HG03378 (cell line): ENCODE measurements around the gene AIP.

Experiments used
- ATAC-seq: cut with Tn5 transposase; IDR thresholded peaks from one replicate; pipeline ENCODE4 v1.9.1; 2021; ENCODE audit warnings: mild to moderate bottlenecking, moderate library complexity; ENCODE audit not compliant: unreplicated experiment

The AIP gene

DNA sequence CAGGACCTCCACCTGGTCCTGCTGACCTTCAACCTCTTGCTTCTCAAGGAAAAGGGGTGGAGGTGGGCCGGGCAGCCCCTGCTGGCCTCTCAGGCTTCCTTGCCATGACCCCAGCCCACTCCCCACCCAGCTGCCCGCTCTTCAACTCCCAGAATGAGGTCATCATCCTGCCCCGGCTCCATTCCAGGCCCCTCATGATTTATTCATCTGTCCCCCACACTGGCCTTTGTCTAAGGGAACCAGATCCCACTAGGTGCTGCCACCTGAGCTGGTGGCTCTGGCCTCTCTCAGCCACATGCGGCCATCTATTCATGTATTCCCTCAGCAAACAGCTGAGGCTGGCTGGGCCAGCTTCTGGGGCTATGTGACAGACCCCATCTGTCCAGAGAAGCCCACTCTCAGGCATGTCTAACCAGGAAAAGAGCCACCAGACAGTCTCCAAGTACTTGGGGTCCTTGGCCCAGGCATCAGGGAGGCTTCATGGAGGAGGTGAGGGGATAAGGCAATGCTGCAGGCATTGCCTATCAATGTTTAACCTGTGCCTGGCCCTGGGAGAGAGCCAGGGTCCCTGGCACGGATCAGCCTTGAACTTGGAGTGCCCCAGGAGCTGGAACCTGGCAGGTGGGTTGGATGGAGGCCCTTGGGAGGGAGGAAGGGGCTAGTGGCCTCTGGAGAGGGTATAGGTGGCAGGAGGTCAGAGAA, 42.6 kb downstream of the AIP start:
- ATAC-seq, result no peak

DNA sequence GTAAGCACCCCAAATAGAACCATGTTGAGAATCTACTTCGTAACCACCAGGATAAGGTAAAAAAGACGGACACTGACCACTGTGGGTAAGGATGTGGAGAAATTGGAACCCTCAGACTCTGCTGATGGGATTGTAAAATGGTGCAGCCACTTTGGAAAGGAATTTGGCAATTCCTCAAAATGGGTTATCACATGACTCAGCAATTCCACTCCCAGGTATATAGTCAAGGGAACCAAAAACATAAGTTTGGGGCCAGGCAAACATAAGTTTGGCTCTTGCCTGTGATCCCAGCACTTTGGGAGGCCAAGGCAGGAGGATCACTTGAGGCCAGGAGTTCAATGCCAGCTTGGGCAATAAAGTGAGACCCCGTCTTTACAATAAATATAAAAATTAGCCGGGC, 45.5 kb downstream of the AIP start:
- ATAC-seq, result no peak

DNA sequence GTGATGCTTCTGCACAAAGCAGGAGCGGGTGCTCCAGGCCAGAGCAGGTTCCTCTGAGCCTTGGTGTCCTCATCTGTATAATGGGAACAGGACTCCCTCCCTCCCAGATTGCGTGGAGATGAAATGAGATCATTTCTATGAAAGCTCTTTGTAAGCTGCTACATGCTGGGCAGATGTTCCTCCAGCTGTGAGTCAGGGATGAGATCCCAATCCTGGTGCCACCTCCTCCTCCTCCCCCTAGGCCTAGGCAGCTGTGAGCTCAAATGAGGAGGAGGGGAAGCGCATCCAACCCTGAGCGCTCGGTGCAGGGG, 47.4 kb downstream of the AIP start:
- no peak for ATAC-seq

DNA sequence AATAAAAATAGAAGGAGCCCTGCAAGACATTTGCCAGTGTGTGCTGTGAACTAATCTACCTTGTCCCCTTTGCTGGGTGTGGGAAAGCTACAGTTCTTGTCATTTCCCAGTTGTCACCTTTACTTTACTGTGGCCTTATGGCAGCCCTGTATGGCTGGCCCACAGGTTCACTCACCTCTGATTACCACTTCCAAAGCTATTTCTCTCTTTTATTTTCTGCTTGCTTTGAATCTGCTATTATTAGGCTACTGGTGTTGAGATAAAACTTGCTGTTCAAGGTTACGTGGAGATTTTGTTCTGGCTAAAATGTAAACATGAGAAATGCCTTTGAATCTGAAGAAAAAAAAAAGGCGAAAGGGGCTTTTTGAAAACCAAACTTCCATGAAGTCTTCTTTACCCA, 50.1 kb downstream of the AIP start:
- ATAC-seq, result no peak

DNA sequence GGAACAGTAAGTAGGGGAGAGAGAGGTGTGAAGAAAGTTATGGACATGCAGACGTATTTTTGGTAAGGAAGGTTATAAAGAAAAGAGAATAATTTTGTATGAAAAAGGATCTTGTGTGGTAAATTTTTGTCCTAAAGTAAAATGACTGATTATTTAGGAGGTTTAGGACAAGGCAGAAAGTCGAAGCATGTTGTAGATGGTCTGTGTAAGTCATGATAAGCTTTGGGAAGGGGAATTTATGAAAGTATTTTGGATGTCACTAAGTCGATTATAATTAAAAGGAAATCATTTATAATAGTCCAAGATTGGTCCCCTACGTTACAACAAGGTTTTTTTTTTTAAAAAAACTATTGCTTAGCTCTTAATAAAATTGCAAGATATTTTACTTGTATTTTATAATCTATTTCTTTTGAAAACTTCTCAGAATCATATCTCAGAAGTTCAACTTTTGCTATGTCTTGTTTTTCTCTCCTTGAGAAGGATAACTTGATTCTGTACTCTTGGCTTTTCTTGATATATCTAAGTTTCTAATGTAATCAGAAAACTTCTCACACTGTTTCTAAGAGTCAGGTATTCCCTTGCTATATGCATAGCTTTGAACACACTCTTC, 51.3 kb downstream of the AIP start:
- no peak for ATAC-seq

DNA sequence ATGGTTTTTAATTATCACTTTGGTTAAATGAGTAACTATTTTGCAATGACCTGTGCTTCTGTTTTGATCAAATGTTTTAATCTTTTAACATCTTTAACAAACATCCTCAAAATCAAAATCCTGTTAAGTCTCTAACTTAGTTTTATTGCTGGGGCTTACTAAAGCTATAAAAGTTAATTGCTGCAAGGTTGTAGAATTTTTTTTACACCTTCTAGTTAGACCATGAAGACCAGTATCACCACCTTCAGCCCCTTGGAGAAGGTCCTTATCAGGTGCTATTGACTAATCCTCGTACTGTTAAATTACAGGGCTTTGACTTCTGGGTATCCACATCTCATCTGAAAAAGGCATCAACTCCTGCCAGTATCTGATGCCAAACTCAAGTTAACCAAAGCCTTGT, 52.7 kb downstream of the AIP start:
- ATAC-seq, result no peak

DNA sequence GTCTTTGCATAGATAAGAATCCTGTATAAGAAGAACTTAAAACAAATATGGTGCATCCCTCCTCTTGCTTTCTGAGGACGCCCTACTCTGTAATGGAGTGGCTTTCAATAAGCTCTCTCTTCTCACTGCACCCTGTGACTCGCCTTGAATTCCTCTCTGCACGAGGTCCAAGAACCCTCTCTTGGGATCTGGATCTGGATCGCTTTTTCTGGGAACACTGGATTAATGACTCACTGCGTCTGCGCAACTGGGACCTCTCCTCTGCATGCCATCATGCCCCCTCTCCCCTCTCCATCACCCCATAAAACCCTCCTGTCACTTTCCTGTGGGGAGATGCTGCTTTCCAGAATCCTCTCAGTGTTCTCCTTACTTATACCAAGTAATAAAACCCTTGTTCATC, 55.5 kb downstream of the AIP start:
- no peak for ATAC-seq

DNA sequence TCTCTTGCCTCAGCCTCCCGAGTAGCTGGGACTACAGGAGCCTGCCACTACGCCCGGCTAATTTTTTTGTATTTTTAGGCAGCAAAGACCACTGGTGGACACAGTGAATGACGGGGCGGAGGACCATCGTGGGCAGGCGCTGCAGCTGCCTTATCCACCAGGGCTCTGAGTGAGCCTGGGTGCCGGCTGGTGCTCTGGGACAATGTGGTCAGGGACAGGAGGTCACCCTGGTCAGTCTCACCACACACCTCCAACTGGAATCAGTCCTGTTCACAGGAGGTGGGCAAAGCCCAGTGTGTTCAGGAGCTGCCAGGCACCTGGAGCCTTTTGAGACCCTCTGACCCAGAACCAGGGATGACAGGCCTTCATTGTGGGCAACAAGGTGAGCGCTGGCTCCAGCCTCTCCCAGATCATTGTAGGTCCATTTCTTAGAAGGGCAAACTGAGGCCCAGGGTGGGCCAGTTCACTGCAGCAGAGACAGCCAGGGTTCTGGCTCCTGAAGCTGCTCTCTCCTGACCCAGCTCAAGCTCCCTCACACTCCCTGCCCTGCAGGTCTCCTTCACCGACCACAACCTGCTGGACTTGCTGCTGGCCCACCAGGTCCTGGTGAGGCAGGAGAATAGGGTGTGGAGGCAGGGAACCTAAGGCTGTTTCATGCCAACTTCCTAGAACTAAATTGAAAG, 56.1 kb downstream of the AIP start:
- ATAC-seq, result no peak

DNA sequence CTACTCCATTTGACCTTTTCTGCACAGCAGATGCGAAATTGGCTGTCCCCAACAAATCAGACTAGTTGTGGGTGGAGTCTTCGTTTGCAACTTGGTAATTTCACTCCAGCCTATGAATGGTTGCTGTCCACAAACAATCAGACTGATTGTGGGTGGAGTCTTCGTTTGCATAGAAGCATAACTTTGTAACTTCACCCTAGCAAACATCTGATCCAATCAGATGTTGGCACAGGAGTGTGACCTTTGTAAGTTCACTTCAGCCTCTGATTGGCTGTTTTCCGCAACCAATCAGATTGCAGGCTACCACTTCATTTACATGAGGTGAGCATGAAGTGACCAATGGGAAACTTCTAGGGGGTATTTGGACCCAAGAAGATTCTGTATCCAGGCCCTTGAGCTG, 56.7 kb downstream of the AIP start:
- no peak for ATAC-seq
